Measurements from ENCODE around the gene TMEM115.
A peak's percentile ranks its signal among the peaks of the same experiment; 100 is the strongest.

TMEM115 gene

GRCh38 chr3:50339485-50340146 lies 19.7 kb downstream of the TMEM115 start:
- Histone ChIP-seq H3K36me3 (no peaks in the 10 kb centered on the region), H3K27me3 (no peaks in the 10 kb centered on the region), H3K27ac (peak overlapping the region; percentile 98 to 99), H3K4me1 (peaks cover 0 to 60% (median 46%) of the 10 kb centered on the region in 4 donors), H3K4me3 (peak overlapping the region; percentile 55 to 62), H3K9me3 (no peaks in the 10 kb centered on the region)
- no peak for DNase-seq
- intact Hi-C loops (cut with DNase I; ENCODE audit: low total_unique reads): loop anchor here (10.0 kb wide), 1 partner anchor 1635 kb away; the partner anchor contains the start of genes ABHD14A and ABHD14B
- TF ChIP-seq CTCF (IDR thresholded peaks at IDR 0.05): no peak

GRCh38 chr3:50338965-50339364 lies 20.4 kb downstream of the TMEM115 start:
- DNase-seq: no peak
- intact Hi-C loops (cut with DNase I; ENCODE audit: low total_unique reads): no loop called here
- no peak for TF ChIP-seq CTCF (IDR thresholded peaks at IDR 0.05)
- H3K27me3 ChIP-seq: no peaks in the 10 kb centered on the region
- peak overlapping the region; percentile 98 to 99 for H3K27ac ChIP-seq
- H3K9me3 ChIP-seq: no peaks in the 10 kb centered on the region
- no peaks in the 10 kb centered on the region for H3K36me3 ChIP-seq
- peaks cover 0 to 67% (median 52%) of the 10 kb centered on the region in 4 donors for H3K4me1 ChIP-seq
- no peak overlapping the region for H3K4me3 ChIP-seq

GRCh38 chr3:50337175-50337861 lies 22.0 kb downstream of the TMEM115 start:
- Histone ChIP-seq H3K36me3 (peaks cover 0 to 2% (median under 1%) of the 10 kb centered on the region in 3 donors), H3K4me1 (peaks cover 0 to 80% (median 59%) of the 10 kb centered on the region in 4 donors), H3K27ac (peak overlapping the region; percentile 98 to 99), H3K4me3 (peak overlapping the region; percentile 87 to 94), H3K9me3 (no peaks in the 10 kb centered on the region), H3K27me3 (no peaks in the 10 kb centered on the region)
- no peak for TF ChIP-seq CTCF (IDR thresholded peaks at IDR 0.05)
- intact Hi-C loops (cut with DNase I; ENCODE audit: low total_unique reads): no loop called here
- peak; percentile 99 to 100 for DNase-seq

GRCh38 chr3:50336452-50337174 lies 22.7 kb downstream of the TMEM115 start:
- Histone ChIP-seq H3K4me3 (peak overlapping the region; percentile 87 to 94), H3K4me1 (peaks cover 0 to 78% (median 58%) of the 10 kb centered on the region in 4 donors), H3K27me3 (no peaks in the 10 kb centered on the region), H3K27ac (peak overlapping the region; percentile 98 to 99), H3K36me3 (peaks cover 4 to 9% (median 8%) of the 10 kb centered on the region in 3 donors), H3K9me3 (no peaks in the 10 kb centered on the region)
- no peak for TF ChIP-seq CTCF (IDR thresholded peaks at IDR 0.05)
- intact Hi-C loops (cut with DNase I; ENCODE audit: low total_unique reads): no loop called here
- no peak for DNase-seq

- H3K27ac ChIP-seq: peak overlapping the region; percentile 98 to 99
- DNase-seq: no peak
- H3K4me1 ChIP-seq: peaks cover 0 to 61% (median 43%) of the 10 kb centered on the region in 4 donors
- intact Hi-C loops (cut with DNase I; ENCODE audit: low total_unique reads): no loop called here
- peaks cover 23 to 30% (median 29%) of the 10 kb centered on the region in 3 donors for H3K36me3 ChIP-seq
- H3K9me3 ChIP-seq: no peaks in the 10 kb centered on the region
- H3K27me3 ChIP-seq: no peaks in the 10 kb centered on the region
- no peak overlapping the region for H3K4me3 ChIP-seq
- TF ChIP-seq CTCF (IDR thresholded peaks at IDR 0.05): no peak
Observed at GRCh38 chr3:50334339-50335075, 24.8 kb downstream of the TMEM115 start.

Data from tibial artery (tissue), 4 donors.